ENCODE data around the gene SLC12A8.

Gene SLC12A8

GRCh38 chr3:125045194-125045593 is 167.4 kb downstream of the SLC12A8 start:
- no peaks in the 10 kb centered on the region for H3K27me3 ChIP-seq (replicated peaks; ENCODE audit: control insufficient read depth, insufficient read depth, low read length)
- no peaks in the 10 kb centered on the region for H3K9me3 ChIP-seq (ENCODE audit: control insufficient read depth, low read length)
- no peak overlapping the region for H3K9ac ChIP-seq (ENCODE audit: low read length)
- H3K4me1 ChIP-seq (ENCODE audit: control insufficient read depth, insufficient read depth, low read length): peaks cover 41% of the 10 kb centered on the region
- peak; percentile 50 for DNase-seq (ENCODE audit: low read depth)
- H3K36me3 ChIP-seq (ENCODE audit: control insufficient read depth, insufficient read depth, low read length, severe bottlenecking): peaks cover 4% of the 10 kb centered on the region
- H3K4me3 ChIP-seq (ENCODE audit: low read length): no peak overlapping the region

DNA sequence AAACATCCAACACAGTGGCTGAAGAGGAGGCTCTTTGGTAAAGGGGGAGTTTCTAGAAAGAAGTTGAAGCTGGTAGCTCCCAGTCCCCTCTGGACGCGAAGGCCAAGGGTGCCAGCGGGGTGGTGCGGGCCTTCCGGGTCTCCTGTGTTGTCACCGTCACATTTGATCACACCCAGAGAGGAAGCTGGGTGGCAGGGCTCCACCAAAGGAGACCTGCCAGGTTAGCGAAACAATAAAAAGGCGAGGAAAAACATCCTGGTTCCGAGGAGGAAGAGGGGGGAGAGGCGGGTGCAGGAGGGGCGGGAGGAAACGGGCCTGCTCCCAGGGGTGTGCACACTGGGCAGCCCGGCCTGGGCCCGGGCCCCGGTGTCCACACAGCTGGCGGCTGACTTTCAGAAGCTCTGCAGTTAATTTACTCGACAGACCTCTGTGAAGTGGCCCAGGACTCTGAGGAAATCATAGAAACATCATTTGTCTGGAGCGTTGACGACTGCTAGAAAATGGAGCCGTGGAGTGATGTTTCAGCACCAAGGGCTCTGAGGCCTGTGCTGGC is 168.9 kb downstream of the SLC12A8 start:
- H3K36me3 ChIP-seq (ENCODE audit: control insufficient read depth, insufficient read depth, low read length, severe bottlenecking): no peaks in the 10 kb centered on the region
- H3K4me1 ChIP-seq (ENCODE audit: control insufficient read depth, insufficient read depth, low read length): peaks cover 56% of the 10 kb centered on the region

DNA sequence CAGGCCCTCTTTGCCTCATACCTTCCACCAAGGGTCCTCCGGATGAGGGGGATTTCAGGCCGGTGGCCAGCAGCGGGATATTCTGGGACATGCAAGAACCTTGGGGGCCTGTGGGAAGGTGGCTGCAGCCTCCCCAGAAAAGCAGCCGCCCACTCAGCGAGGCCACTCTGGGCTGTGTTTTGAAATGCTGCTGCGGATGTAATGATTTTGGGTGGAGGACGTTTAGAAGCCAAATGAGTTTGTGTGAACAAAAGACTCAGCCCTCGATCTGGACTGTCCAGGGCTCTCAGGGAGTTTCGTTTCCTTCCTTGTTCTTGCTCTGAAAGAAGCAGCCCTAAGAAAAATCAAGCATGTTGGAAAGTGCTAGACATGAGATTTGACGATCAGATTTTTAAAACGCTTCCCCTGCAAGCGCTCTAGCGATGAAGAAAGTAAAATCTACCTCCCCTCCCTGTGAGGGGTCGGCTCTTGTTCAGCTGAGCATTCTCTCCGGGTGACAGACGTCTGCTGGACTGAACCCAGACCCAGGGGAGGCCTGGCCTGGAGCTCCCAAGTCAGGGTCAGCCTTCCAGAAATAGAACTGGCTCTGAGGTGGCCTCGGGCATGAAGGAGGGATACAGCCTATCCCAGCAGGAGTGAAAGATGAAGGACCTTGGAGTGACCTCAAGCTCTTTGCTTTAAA is 169.7 kb downstream of the SLC12A8 start:
- peak overlapping the region; percentile 48 for H3K4me3 ChIP-seq (ENCODE audit: low read length)
- DNase-seq (ENCODE audit: low read depth): peak; percentile 46

More for the DNA sequence above, 168.9 kb downstream of the SLC12A8 start:
- Histone ChIP-seq H3K9ac (ENCODE audit: low read length) (peak overlapping the region; percentile 73), H3K9me3 (ENCODE audit: control insufficient read depth, low read length) (no peaks in the 10 kb centered on the region), H3K4me3 (ENCODE audit: low read length) (peak overlapping the region; percentile 48), H3K27me3 (replicated peaks; ENCODE audit: control insufficient read depth, insufficient read depth, low read length) (no peaks in the 10 kb centered on the region)
- no peak for DNase-seq (ENCODE audit: low read depth)

DNA sequence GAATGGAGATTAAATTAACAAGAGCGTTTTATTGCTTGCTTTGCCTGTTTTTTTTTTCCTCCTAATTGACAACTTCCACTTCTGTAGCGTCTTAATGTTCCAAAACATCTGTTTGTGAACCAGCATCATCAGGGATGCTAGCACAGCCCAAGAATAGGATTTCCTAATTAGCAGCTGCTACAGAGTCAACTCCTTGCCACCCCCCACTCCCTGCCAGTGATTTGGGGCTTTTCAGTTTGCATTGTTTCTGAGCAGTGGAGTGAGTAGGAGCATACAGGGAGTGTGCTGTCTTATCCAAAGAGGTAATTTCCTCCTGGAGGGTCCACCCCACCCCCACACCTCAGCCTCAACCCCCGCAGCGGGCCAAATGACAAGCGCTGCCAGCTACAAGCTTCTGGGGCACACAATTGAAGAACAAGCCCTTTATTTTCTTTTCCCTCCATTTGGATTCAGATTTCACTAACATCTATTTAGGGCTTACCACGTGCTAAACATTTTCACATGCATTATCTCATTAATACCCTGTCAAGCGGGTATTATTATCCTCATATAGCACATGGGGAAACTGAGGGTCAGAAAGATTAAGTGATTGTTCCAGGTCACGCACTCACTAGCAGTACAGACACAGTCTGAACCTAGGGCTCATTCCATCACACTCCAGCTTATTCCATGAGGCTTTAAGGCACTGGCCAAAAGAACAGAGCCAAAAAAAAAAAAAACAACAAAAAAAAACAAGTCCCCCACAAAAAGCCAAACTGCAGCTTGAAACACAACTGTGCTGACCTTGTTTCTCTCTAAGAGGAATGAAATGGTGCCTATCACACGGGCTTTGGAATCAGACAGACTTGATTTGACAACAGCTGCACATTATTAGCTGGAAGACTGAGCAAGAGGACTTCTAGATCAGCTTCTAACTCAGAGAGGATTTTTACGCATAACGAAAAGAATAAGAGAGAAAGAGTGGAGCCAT is 173.1 kb downstream of the SLC12A8 start:
- H3K36me3 ChIP-seq (ENCODE audit: control insufficient read depth, insufficient read depth, low read length, severe bottlenecking): no peaks in the 10 kb centered on the region
- DNase-seq (ENCODE audit: low read depth): peak; percentile 27
- H3K9ac ChIP-seq (ENCODE audit: low read length): peak overlapping the region; percentile 57
- no peaks in the 10 kb centered on the region for H3K27me3 ChIP-seq (replicated peaks; ENCODE audit: control insufficient read depth, insufficient read depth, low read length)
- H3K9me3 ChIP-seq (ENCODE audit: control insufficient read depth, low read length): peaks cover 10% of the 10 kb centered on the region
- H3K4me3 ChIP-seq (ENCODE audit: low read length): peak overlapping the region; percentile 51
- H3K4me1 ChIP-seq (ENCODE audit: control insufficient read depth, insufficient read depth, low read length): peaks cover 46% of the 10 kb centered on the region

More for the DNA sequence above, 169.7 kb downstream of the SLC12A8 start:
- peaks cover 61% of the 10 kb centered on the region for H3K4me1 ChIP-seq (ENCODE audit: control insufficient read depth, insufficient read depth, low read length)
- H3K27me3 ChIP-seq (replicated peaks; ENCODE audit: control insufficient read depth, insufficient read depth, low read length): no peaks in the 10 kb centered on the region
- H3K9me3 ChIP-seq (ENCODE audit: control insufficient read depth, low read length): no peaks in the 10 kb centered on the region
- H3K36me3 ChIP-seq (ENCODE audit: control insufficient read depth, insufficient read depth, low read length, severe bottlenecking): no peaks in the 10 kb centered on the region
- peak overlapping the region; percentile 73 for H3K9ac ChIP-seq (ENCODE audit: low read length)

- no peaks in the 10 kb centered on the region for H3K27me3 ChIP-seq (replicated peaks; ENCODE audit: control insufficient read depth, insufficient read depth, low read length)
- H3K9ac ChIP-seq (ENCODE audit: low read length): no peak overlapping the region
- H3K4me3 ChIP-seq (ENCODE audit: low read length): no peak overlapping the region
- peaks cover 29% of the 10 kb centered on the region for H3K4me1 ChIP-seq (ENCODE audit: control insufficient read depth, insufficient read depth, low read length)
- no peak for DNase-seq (ENCODE audit: low read depth)
- peaks cover 10% of the 10 kb centered on the region for H3K9me3 ChIP-seq (ENCODE audit: control insufficient read depth, low read length)
- no peaks in the 10 kb centered on the region for H3K36me3 ChIP-seq (ENCODE audit: control insufficient read depth, insufficient read depth, low read length, severe bottlenecking)
These were observed 174.9 kb downstream of the SLC12A8 start for GRCh38 chr3:125037498-125038150.

DNA sequence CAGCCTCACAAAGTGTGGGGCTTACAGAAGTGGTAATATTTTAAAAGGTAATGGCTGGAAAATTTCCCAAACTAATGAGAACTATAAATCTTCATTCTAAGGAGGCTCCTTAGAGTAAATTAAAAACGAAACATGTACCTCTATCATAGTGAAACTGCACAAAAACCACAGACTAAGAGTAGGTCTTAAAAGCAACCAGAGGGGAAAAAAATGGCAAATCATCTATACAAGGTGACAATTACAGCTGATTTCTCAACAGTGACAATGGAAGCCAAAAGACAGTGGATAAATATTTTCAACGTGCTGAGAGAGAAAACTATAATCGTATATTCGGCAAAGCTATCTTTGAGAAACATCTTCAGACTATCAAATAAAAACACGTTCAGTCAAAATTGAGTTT is 177.3 kb downstream of the SLC12A8 start:
- Histone ChIP-seq H3K36me3 (ENCODE audit: control insufficient read depth, insufficient read depth, low read length, severe bottlenecking) (no peaks in the 10 kb centered on the region), H3K27me3 (replicated peaks; ENCODE audit: control insufficient read depth, insufficient read depth, low read length) (no peaks in the 10 kb centered on the region), H3K9me3 (ENCODE audit: control insufficient read depth, low read length) (peaks cover 10% of the 10 kb centered on the region)

GRCh38 chr3:125033616-125034015 is 178.9 kb downstream of the SLC12A8 start:
- Histone ChIP-seq H3K9ac (ENCODE audit: low read length) (no peak overlapping the region), H3K27me3 (replicated peaks; ENCODE audit: control insufficient read depth, insufficient read depth, low read length) (no peaks in the 10 kb centered on the region), H3K4me3 (ENCODE audit: low read length) (no peak overlapping the region), H3K9me3 (ENCODE audit: control insufficient read depth, low read length) (peaks cover 10% of the 10 kb centered on the region), H3K4me1 (ENCODE audit: control insufficient read depth, insufficient read depth, low read length) (peaks cover 6% of the 10 kb centered on the region), H3K36me3 (ENCODE audit: control insufficient read depth, insufficient read depth, low read length, severe bottlenecking) (peaks cover 5% of the 10 kb centered on the region)
- DNase-seq (ENCODE audit: low read depth): no peak

More for the DNA sequence above, 177.3 kb downstream of the SLC12A8 start:
- DNase-seq (ENCODE audit: low read depth): no peak
- Histone ChIP-seq H3K9ac (ENCODE audit: low read length) (no peak overlapping the region), H3K4me1 (ENCODE audit: control insufficient read depth, insufficient read depth, low read length) (peaks cover 22% of the 10 kb centered on the region), H3K4me3 (ENCODE audit: low read length) (no peak overlapping the region)

DNA sequence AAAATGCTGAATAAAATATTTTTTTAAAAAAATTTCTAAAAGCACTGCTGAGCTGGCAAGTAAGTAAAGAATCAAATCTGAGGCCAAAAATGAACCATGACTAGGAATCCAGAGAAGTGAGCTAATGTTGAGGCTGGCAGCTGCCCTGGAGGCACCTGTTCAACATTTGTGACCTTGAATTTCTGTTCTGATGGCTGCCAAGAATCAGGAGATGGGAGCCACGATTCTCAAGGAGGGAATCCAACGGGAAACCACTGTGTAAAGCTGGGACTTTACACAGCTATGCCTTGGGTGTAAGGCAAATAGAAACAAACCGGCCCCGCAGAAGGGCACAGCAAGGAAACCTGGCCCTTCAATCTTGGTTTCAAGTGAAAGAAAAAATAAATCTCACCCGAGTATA is 179.4 kb downstream of the SLC12A8 start:
- no peaks in the 10 kb centered on the region for H3K27me3 ChIP-seq (replicated peaks; ENCODE audit: control insufficient read depth, insufficient read depth, low read length)
- H3K36me3 ChIP-seq (ENCODE audit: control insufficient read depth, insufficient read depth, low read length, severe bottlenecking): peaks cover 9% of the 10 kb centered on the region
- no peak for DNase-seq (ENCODE audit: low read depth)
- no peak overlapping the region for H3K4me3 ChIP-seq (ENCODE audit: low read length)
- peaks cover 4% of the 10 kb centered on the region for H3K4me1 ChIP-seq (ENCODE audit: control insufficient read depth, insufficient read depth, low read length)
- no peak overlapping the region for H3K9ac ChIP-seq (ENCODE audit: low read length)
- peaks cover 10% of the 10 kb centered on the region for H3K9me3 ChIP-seq (ENCODE audit: control insufficient read depth, low read length)

GRCh38 chr3:125032683-125033082 is 179.9 kb downstream of the SLC12A8 start:
- H3K9me3 ChIP-seq (ENCODE audit: control insufficient read depth, low read length): peaks cover 10% of the 10 kb centered on the region
- H3K27me3 ChIP-seq (replicated peaks; ENCODE audit: control insufficient read depth, insufficient read depth, low read length): no peaks in the 10 kb centered on the region
- peaks cover 14% of the 10 kb centered on the region for H3K36me3 ChIP-seq (ENCODE audit: control insufficient read depth, insufficient read depth, low read length, severe bottlenecking)
- H3K9ac ChIP-seq (ENCODE audit: low read length): no peak overlapping the region
- no peak for DNase-seq (ENCODE audit: low read depth)
- no peak overlapping the region for H3K4me3 ChIP-seq (ENCODE audit: low read length)
- H3K4me1 ChIP-seq (ENCODE audit: control insufficient read depth, insufficient read depth, low read length): peaks cover under 1% of the 10 kb centered on the region
